Fibroblast of mammary gland (primary cell): ENCODE measurements around the gene JAZF1.

Experiments used
- DNase-seq: peaks from one replicate; pipeline ENCODE4 v3.0.0-alpha.2; 2010; ENCODE audit warnings: low read depth
- H3K4me3 ChIP-seq: 2 replicates; pipeline ENCODE4 v1.5.1; 2011; ENCODE audit warnings: low read depth, mild to moderate bottlenecking, low read length, moderate library complexity; ENCODE audit not compliant: control insufficient read depth
- TF ChIP-seq, protein P1 (sequence below): conservative IDR thresholded peaks from 2 replicates; pipeline ENCODE4 v1.5.1; 2011; ENCODE audit warnings: low read depth, low read length, inconsistent platforms; ENCODE audit not compliant: control insufficient read depth, insufficient read depth

Gene JAZF1

DNA sequence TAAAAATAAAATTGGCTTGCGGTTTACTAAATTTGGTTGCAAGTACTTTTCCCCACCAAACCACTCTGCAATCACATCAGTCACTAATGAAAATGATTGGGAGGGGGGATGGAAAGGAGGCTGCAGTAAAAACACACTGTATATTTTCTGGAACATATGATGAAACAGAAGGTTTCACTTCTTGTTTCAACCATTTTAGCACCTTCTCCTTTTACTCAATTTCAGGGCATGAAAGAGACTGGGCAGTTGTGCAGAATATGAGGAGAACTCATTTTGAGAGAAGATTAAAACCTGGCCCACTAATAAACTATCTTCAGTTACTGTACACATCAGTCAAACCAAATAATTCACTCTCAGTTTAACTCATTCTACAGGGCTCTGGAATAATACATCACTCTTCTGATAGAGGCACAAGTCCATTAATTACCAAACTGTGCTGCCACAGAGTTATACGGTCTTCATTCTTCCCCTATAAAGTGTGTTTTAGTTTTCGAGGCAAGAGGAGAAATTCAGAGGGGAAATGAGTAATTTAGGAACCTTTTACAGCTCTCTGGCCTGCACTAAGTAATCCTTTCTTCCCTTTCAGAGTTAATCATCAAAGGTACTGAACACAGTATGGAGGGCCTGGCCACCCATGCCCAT lies 25.5 kb downstream of the JAZF1 start:
- no peak for DNase-seq
- TF ChIP-seq, protein P1, sequence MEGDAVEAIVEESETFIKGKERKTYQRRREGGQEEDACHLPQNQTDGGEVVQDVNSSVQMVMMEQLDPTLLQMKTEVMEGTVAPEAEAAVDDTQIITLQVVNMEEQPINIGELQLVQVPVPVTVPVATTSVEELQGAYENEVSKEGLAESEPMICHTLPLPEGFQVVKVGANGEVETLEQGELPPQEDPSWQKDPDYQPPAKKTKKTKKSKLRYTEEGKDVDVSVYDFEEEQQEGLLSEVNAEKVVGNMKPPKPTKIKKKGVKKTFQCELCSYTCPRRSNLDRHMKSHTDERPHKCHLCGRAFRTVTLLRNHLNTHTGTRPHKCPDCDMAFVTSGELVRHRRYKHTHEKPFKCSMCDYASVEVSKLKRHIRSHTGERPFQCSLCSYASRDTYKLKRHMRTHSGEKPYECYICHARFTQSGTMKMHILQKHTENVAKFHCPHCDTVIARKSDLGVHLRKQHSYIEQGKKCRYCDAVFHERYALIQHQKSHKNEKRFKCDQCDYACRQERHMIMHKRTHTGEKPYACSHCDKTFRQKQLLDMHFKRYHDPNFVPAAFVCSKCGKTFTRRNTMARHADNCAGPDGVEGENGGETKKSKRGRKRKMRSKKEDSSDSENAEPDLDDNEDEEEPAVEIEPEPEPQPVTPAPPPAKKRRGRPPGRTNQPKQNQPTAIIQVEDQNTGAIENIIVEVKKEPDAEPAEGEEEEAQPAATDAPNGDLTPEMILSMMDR, result no peak
- no peak overlapping the region for H3K4me3 ChIP-seq

DNA sequence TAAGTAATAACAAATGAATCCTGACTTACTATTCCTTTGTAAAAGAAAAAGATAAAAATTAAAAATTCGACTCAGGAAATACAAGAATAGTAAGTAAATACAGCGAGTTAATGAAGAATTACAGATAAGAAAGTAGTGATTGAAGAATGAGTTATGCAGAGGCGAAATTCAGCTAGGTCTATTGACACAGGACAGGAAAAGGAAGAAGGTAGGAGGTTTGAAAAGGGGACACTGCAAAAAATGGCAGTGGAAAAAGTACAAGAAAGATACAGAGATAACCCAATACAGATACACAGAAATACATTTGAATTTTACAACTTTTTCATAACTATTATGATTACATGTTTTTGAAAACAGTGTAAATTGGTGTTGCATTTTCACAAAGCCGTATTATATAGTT lies 28.0 kb downstream of the JAZF1 start:
- H3K4me3 ChIP-seq, result no peak overlapping the region
- no peak for DNase-seq
- TF ChIP-seq, protein P1, result no peak

DNA sequence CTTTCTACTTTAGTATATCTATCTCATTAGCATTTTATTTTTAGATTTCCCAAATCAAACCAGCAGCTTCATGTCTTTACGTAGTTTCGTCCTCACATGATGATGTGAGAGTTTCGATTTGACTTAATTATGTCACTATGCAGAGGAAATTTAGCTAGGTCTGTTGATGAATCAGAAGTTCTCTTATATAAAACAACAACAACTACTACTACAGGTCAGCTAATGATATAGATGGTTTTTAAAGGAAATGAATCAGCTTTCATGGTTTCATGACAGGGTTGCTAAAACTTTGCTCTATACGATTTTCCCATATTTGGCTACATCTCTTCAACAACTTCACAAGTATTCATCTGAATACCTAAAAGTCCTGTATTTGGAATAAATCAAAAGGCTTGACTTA lies 28.6 kb downstream of the JAZF1 start:
- no peak overlapping the region for H3K4me3 ChIP-seq
- DNase-seq, result peak; percentile 76
- TF ChIP-seq, protein P1, result no peak

DNA sequence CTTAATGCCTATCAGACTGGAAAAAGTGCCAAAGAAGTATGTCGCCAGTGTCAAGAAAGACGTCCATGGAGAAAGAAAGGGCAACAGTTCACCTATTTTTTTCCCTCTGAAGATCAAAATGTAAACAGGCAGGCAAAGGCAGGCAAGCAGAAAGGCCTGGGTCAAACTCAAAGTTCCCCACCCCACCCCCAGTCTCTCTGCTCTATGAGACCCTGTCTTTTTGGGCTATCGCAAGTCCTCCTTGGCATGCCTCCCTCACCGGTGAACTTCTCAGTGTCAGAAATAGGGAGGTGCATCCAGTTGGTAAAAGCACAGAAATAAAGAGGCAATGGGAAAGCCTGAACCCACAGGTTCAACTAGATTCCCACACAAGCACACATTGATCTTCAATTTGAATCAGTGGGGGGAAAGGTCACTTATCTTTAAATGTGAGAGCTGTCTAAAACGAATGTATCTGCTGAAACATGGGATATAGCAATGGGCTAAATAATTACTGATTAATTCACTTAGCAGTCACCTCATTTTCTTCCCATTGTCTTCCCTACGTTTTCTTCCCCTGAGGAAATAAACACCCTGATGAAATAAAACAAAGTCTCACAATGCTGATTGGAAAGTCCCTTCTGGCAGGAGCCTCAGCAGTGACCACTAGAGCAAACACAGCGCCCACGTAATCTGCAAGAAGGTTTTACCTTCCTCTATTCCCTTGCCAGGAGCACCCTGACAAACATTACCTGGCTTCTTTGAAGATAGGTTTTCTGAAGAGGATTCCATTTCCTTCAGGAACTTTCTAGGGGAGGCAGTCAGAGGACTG lies 31.1 kb downstream of the JAZF1 start:
- TF ChIP-seq, protein P1, result no peak
- no peak for DNase-seq
- H3K4me3 ChIP-seq, result no peak overlapping the region

DNA sequence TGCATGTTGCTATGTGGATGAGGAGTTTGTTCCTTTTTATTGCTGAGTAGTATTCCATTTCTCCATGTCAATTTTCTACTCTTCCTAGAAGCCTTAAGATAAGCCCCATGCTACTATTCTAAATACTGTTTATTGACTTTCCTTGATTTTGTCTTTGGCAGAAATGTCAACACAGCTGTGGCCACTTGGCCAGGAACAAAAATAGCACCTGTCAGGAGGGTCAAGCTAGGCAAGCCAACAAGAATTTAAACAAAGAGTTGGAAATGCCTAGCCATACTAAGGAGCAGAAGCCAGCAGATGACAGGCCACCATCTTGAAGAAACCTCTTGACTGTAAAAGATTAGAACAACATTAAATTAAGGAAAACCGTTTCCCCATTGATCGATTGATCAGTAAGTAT lies 34.7 kb downstream of the JAZF1 start:
- no peak for DNase-seq
- TF ChIP-seq, protein P1, result no peak
- H3K4me3 ChIP-seq, result no peak overlapping the region

DNA sequence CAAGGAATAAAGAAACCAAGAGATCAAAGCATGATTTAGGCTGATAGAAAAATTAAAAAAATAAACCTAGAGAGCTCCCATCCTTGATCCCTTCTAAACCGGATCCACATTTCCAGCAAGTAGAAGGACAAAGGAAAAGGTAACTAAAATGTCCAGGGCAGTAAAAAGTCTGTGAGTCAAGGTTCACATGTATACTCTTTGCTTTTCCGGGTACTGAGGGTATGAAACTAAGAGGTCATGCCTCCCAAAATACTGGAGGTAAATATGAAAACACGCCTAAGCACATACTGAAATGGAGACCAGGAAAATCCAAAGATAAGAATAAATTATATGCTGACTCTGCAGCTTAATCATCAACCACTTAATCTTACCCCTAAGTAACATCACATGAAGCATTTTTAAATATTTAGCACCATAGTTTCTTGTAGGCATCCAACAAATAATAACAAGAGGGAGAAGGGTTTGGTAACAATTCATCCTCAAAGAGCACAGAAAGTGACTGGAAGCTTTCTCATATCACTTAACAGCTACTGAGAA lies 35.4 kb downstream of the JAZF1 start:
- no peak overlapping the region for H3K4me3 ChIP-seq
- DNase-seq, result no peak
- TF ChIP-seq, protein P1, result no peak

DNA sequence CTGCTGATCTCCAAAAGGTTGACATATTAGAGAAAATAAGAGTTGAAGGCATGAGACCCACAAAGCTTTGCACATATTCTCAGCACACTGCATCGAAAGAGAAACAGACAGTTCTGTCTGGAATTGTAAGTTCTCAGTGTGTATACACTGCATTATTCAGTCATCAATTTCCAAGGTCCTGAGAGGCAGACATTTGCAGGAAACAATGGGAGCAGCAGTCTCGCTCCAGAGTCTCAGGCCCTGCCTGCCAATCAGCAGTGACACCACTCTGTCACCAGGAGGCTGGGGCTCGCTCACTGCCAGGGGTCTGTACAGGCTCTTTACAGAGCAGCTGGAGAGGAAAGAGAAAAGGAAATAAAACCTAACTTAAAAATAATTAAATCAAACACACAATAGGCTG lies 36.3 kb downstream of the JAZF1 start:
- H3K4me3 ChIP-seq, result no peak overlapping the region
- TF ChIP-seq, protein P1, result no peak

More for the DNA sequence above, 36.3 kb downstream of the JAZF1 start:
- DNase-seq, result no peak
